RWPE2 (cell line): ENCODE data around the gene DCAF17.

Experiments used
- ATAC-seq: fragments of 200-7000 bp; cut with Tn5 transposase; 3 replicates; pipeline ENCODE4 v1.9.1; 2021; ENCODE audit warnings: low read depth
- DNase-seq: peaks from one replicate; pipeline ENCODE4 v3.0.0-alpha.2; 2020; ENCODE audit warnings: low spot score
- H3K27ac ChIP-seq: fragments of 450-650 bp; 2 replicates; pipeline ENCODE4 v1.5.1; 2017; ENCODE audit warnings: mild to moderate bottlenecking; ENCODE audit not compliant: poor library complexity, severe bottlenecking
- H3K27me3 ChIP-seq: fragments of 250-450 bp; sonication (Bioruptor Pico); 2 replicates; pipeline ENCODE4 v1.5.1; 2021; ENCODE audit warnings: mild to moderate bottlenecking, moderate library complexity; ENCODE audit not compliant: insufficient read depth, poor library complexity, severe bottlenecking
- H3K36me3 ChIP-seq: fragments of 250-450 bp; sonication (Bioruptor Pico); 2 replicates; pipeline ENCODE4 v1.5.1; 2020; ENCODE audit warnings: low read depth, mild to moderate bottlenecking, moderate library complexity
- H3K4me1 ChIP-seq: fragments of 250-450 bp; sonication (Bioruptor Pico); 2 replicates; pipeline ENCODE4 v1.5.1; 2021; ENCODE audit warnings: mild to moderate bottlenecking, moderate library complexity; ENCODE audit not compliant: insufficient read depth, poor library complexity, severe bottlenecking
- H3K4me3 ChIP-seq: fragments of 250-450 bp; sonication (Bioruptor Pico); 2 replicates; pipeline ENCODE4 v1.5.1; 2021; ENCODE audit warnings: mild to moderate bottlenecking, moderate library complexity; ENCODE audit not compliant: severe bottlenecking
- H3K9me3 ChIP-seq: fragments of 250-450 bp; sonication (Bioruptor Pico); 2 replicates; pipeline ENCODE4 v1.5.1; 2021; ENCODE audit warnings: mild to moderate bottlenecking, moderate library complexity; ENCODE audit not compliant: severe bottlenecking
- CTCF ChIP-seq: fragments of 450-650 bp; IDR thresholded peaks from one replicate; pipeline ENCODE4 v1.5.1; 2017; ENCODE audit warnings: mild to moderate bottlenecking, moderate library complexity; ENCODE audit not compliant: poor library complexity, severe bottlenecking

The DCAF17 gene

GRCh38 chr2:171531291-171531690 lies 97.3 kb downstream of the DCAF17 start:
- TF ChIP-seq CTCF, result no peak
- Histone ChIP-seq H3K4me3 (no peak overlapping the region), H3K4me1 (no peaks in the 10 kb centered on the region), H3K36me3 (no peaks in the 10 kb centered on the region), H3K27ac (no peak overlapping the region), H3K27me3 (no peaks in the 10 kb centered on the region), H3K9me3 (no peaks in the 10 kb centered on the region)
- no peak for DNase-seq
- no peak for ATAC-seq

- Histone ChIP-seq H3K27ac (no peak overlapping the region), H3K4me1 (no peaks in the 10 kb centered on the region), H3K4me3 (no peak overlapping the region), H3K27me3 (no peaks in the 10 kb centered on the region), H3K9me3 (no peaks in the 10 kb centered on the region), H3K36me3 (no peaks in the 10 kb centered on the region)
- TF ChIP-seq CTCF, result no peak
- DNase-seq (no peak), ATAC-seq (no peak)
Observed at GRCh38 chr2:171531836-171532450, 97.9 kb downstream of the DCAF17 start.

DNA sequence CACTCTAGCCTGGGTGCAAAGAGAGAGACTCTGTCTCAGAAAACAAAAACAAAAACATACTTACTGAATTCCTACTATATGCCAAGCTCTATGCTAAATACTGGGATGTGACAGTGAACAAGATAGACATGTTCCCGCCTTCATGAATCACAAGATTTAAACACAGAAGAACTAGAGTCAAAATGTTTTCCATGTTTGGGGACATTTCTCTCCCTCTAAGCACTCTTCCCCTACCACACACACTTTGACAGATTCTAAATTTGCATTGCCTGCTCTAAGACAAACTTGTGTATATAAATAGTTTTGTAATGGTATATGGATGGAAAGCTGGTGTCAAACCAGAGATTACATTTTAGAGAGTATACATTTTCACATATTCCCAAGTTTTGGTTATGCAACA lies 99.3 kb downstream of the DCAF17 start:
- Histone ChIP-seq H3K36me3 (no peaks in the 10 kb centered on the region), H3K9me3 (no peaks in the 10 kb centered on the region), H3K4me3 (no peak overlapping the region), H3K4me1 (no peaks in the 10 kb centered on the region), H3K27ac (no peak overlapping the region), H3K27me3 (no peaks in the 10 kb centered on the region)
- no peak for TF ChIP-seq CTCF
- ATAC-seq (no peak), DNase-seq (no peak)
